ENCODE measurements around the gene SLC4A7. TPM values are rescaled to one million over a fixed set of nuclear protein-coding genes. Genes with fewer than 3 reads are reported as not detected.
A peak's percentile ranks its signal among the peaks of the same experiment; 100 is the strongest.

SLC4A7 gene
- polyA plus RNA-seq, 4 donors, result 17.0 to 34.7 (median 26.8) TPM

- DNase-seq (ENCODE audit: low read depth in 4 of 4, low spot score in 2 of 4), result peak; percentile 64 to 89 (median 79)
Measured at GRCh38 chr3:27368831-27369607, 115.2 kb downstream of the SLC4A7 start, which contains the start of gene NEK10. Gene NEK10 (minus strand): TSS chr3:27369383. CDS start chr3:27352882, 16,501 bp downstream.

GRCh38 chr3:27366062-27366591 is 118.1 kb downstream of the SLC4A7 start:
- DNase-seq (ENCODE audit: low read depth in 4 of 4, low spot score in 2 of 4), result no peak

GRCh38 chr3:27360113-27361078 is 123.8 kb downstream of the SLC4A7 start:
- DNase-seq (ENCODE audit: low read depth in 4 of 4, low spot score in 2 of 4), result peak in 2 of 4 donors; percentile 34 to 38

GRCh38 chr3:27358372-27358771 is 125.8 kb downstream of the SLC4A7 start:
- DNase-seq (ENCODE audit: low read depth in 4 of 4, low spot score in 2 of 4), result no peak

GRCh38 chr3:27357665-27358258 is 126.4 kb downstream of the SLC4A7 start:
- DNase-seq (ENCODE audit: low read depth in 4 of 4, low spot score in 2 of 4), result peak in 1 of 4 donors; percentile 43

GRCh38 chr3:27356976-27357375 is 127.2 kb downstream of the SLC4A7 start:
- DNase-seq (ENCODE audit: low read depth in 4 of 4, low spot score in 2 of 4), result no peak

- DNase-seq (ENCODE audit: low read depth in 4 of 4, low spot score in 2 of 4), result no peak
Measured at GRCh38 chr3:27354588-27355203, 129.5 kb downstream of the SLC4A7 start.

GRCh38 chr3:27354161-27354560 is 130.0 kb downstream of the SLC4A7 start:
- no peak for DNase-seq (ENCODE audit: low read depth in 4 of 4, low spot score in 2 of 4)

GRCh38 chr3:27353221-27353620 is 131.0 kb downstream of the SLC4A7 start:
- no peak for DNase-seq (ENCODE audit: low read depth in 4 of 4, low spot score in 2 of 4)

- no peak for DNase-seq (ENCODE audit: low read depth in 4 of 4, low spot score in 2 of 4)
Measured at GRCh38 chr3:27352047-27352446, 132.1 kb downstream of the SLC4A7 start.

GRCh38 chr3:27349832-27350231 is 134.4 kb downstream of the SLC4A7 start:
- no peak for DNase-seq (ENCODE audit: low read depth in 4 of 4, low spot score in 2 of 4)

- DNase-seq (ENCODE audit: low read depth in 4 of 4, low spot score in 2 of 4), result no peak
Measured at GRCh38 chr3:27345959-27346865, 138.0 kb downstream of the SLC4A7 start.

- DNase-seq (ENCODE audit: low read depth in 4 of 4, low spot score in 2 of 4), result no peak
Measured at GRCh38 chr3:27345493-27345892, 138.7 kb downstream of the SLC4A7 start.

GRCh38 chr3:27345045-27345444 is 139.1 kb downstream of the SLC4A7 start:
- DNase-seq (ENCODE audit: low read depth in 4 of 4, low spot score in 2 of 4), result no peak

GRCh38 chr3:27344192-27344591 is 140.0 kb downstream of the SLC4A7 start:
- no peak for DNase-seq (ENCODE audit: low read depth in 4 of 4, low spot score in 2 of 4)

- no peak for DNase-seq (ENCODE audit: low read depth in 4 of 4, low spot score in 2 of 4)
Measured at GRCh38 chr3:27342267-27342666, 141.9 kb downstream of the SLC4A7 start.

- no peak for DNase-seq (ENCODE audit: low read depth in 4 of 4, low spot score in 2 of 4)
Measured at GRCh38 chr3:27340534-27340933, 143.7 kb downstream of the SLC4A7 start.

- DNase-seq (ENCODE audit: low read depth in 4 of 4, low spot score in 2 of 4), result no peak
Measured at GRCh38 chr3:27335571-27335970, 148.6 kb downstream of the SLC4A7 start.

- DNase-seq (ENCODE audit: low read depth in 4 of 4, low spot score in 2 of 4), result no peak
Measured at GRCh38 chr3:27333843-27334242, 150.3 kb downstream of the SLC4A7 start.

All from left renal cortex interstitium (tissue), 4 donors.